ENCODE results near the gene RPL9.
"Not testable (repeated sequence)": the region's sequence is repeated elsewhere in the genome, so short reads cannot be mapped to it uniquely, and the experiment has no call there.

The RPL9 gene

GRCh38 chr4:39422247-39422646 is 36.5 kb downstream of the RPL9 start:
- DNase-seq, result no peak

DNA sequence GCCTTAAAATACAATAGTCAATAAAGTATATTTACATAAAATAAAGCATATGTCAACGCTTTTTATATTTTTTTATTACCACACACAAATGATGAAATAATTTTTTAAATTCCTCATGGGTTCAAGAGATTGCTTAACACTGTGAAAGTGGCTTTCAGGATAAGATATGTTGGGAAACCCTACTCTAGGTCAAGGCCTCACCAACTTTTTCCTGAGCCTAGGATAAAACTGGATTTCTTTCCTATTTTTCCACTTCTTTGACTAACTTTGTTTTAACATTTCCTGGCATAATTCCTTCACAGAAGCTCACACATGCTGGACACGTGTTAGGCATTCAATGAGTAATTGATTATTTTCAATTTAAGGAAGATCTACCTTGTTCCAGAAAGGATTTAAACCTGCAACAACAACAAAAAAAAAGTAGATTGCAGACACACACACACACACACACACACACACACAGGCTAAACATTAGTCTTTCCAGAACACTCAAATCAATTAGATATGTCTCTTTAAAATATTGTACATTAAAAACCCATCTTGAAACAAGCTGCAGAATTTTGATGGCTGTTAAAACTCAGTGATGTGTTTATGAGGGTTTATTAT is 42.9 kb downstream of the RPL9 start:
- DNase-seq, result no peak

DNA sequence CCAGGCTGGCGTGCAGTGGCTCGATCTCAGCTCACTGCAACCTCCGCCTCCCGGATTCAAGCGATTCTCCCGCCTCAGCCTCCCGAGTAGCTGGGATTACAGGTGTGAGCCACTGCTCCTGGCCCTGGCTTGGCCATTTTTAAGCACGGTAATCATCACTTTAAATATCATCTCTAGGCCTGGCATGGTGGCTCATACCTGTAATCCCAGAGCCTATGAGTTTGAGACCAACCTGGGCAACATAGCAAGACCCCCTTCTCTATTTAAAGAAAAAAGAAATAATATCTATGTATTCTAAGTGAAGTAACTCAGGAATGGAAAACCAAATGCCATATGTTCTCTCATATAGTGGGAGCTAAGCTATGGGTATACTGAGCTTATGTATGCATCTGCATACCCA is 47.2 kb downstream of the RPL9 start:
- DNase-seq, result not testable (repeated sequence)

DNA sequence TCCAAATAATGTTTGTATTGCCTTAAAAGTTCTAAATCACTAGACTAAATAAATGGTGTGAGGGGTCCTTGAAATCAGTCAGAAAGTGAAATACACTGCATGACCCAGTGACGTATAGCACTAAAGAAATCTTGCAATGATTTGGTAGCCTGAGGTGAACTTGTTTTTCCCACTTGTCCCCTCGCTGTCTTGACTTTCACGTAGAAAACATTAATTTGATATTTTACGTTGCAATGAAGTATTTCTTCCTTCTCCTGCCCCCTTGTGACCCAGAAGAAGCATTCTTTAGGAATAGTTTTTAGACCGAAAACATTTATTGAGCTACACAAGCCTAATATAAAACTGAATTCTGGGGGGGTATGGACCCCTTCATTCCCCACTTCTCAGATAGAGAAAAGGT is 48.3 kb downstream of the RPL9 start:
- no peak for DNase-seq

DNA sequence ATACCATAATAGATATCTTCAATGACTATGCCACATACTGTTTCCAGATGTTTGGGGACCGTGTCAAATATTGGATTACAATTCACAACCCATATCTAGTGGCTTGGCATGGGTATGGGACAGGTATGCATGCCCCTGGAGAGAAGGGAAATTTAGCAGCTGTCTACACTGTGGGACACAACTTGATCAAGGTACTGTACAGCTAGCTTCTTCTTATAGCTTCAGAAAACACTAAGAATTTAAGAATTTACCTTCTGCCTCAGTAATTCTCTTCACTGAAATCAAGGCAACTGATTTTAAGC is 51.2 kb downstream of the RPL9 start:
- DNase-seq, result no peak

DNA sequence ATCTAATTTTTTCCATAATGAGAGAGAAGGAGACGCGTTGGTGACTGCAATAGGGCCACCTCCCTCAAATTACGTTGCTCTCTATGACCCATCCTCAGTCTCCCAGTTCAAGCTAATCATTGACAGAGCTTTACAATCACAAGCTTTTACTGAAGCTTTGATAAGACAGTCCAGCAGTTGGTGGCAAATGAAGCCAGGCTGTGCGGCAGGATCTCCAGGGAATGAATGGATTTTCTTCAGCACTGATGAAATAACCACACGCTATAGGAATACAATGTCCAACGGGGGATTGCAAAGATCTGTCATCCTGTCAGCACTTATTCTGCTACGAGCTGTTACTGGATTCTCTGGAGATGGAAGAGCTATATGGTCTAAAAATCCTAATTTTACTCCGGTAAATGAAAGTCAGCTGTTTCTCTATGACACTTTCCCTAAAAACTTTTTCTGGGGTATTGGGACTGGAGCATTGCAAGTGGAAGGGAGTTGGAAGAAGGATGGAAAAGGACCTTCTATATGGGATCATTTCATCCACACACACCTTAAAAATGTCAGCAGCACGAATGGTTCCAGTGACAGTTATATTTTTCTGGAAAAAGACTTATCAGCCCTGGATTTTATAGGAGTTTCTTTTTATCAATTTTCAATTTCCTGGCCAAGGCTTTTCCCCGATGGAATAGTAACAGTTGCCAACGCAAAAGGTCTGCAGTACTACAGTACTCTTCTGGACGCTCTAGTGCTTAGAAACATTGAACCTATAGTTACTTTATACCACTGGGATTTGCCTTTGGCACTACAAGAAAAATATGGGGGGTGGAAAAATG is 51.7 kb downstream of the RPL9 start, which contains the start of gene KLB:
Gene KLB (plus strand): TSS at position 168 of the 821 bp plus-strand sequence. CDS start 20 bp downstream, at position 188.
- DNase-seq, result no peak
